Neural cell (in vitro differentiated cells): Measurements from ENCODE around the gene MPZL1.

ENCODE experiments used
- CTCF ChIP-seq: fragments of 450-650 bp; IDR thresholded peaks from 2 replicates; pipeline ENCODE4 v1.5.1; 2014; ENCODE audit warnings: antibody characterized with exemption, mild to moderate bottlenecking, moderate library complexity; ENCODE audit not compliant: poor library complexity, severe bottlenecking
- EP300 ChIP-seq: fragments of 450-650 bp; conservative IDR thresholded peaks from 2 replicates; pipeline ENCODE4 v1.6.1; 2014; ENCODE audit warnings: antibody characterized with exemption, mild to moderate bottlenecking, moderate library complexity; ENCODE audit not compliant: poor library complexity, severe bottlenecking
- EZH2 ChIP-seq: fragments of 200-600, 300-800 bp; shearing (Covaris generic), sonication (generic); IDR thresholded peaks from 2 replicates; pipeline ENCODE4 v1.6.1; 2014; ENCODE audit warnings: antibody characterized with exemption, low read length, borderline replicate concordance, mild to moderate bottlenecking; ENCODE audit not compliant: insufficient read depth, poor library complexity, severe bottlenecking
- MXI1 ChIP-seq: fragments of 450-650 bp; conservative IDR thresholded peaks from 2 replicates; pipeline ENCODE4 v1.6.1; 2014; ENCODE audit warnings: antibody characterized with exemption, mild to moderate bottlenecking; ENCODE audit not compliant: poor library complexity, severe bottlenecking
- POLR2AphosphoS5 ChIP-seq: IDR thresholded peaks from 2 replicates; pipeline ENCODE4 v1.6.1; 2012
- REST ChIP-seq: IDR thresholded peaks from 2 replicates; pipeline ENCODE4 v1.6.1; 2012; ENCODE audit warnings: borderline replicate concordance
- SMC3 ChIP-seq: fragments of 450-650 bp; conservative IDR thresholded peaks from 2 replicates; pipeline ENCODE4 v1.6.1; 2014; ENCODE audit warnings: antibody characterized with exemption, mild to moderate bottlenecking, moderate library complexity; ENCODE audit not compliant: poor library complexity

GRCh38 chr1:167711797-167712196 is 10.0 kb upstream of the MPZL1 start:
- TF ChIP-seq EP300 (no peak), CTCF (no peak), EZH2 (no peak), REST (no peak), SMC3 (no peak), POLR2AphosphoS5 (no peak), MXI1 (no peak)
